Prostate gland (tissue), 2 donors: ENCODE measurements around the gene SGK2.
"Not testable (repeated sequence)": the region's sequence is repeated elsewhere in the genome, so short reads cannot be mapped to it uniquely, and the experiment has no call there.

ENCODE experiments used
- CTCF ChIP-seq, 4 experiments: fragments of 200-600 bp in 2 of 4; fragments of 450-650 bp in 2 of 4; sonication (generic) in 2 of 4; IDR thresholded peaks; 1 replicate in 3 of 4; 2 replicates in 1 of 4; pipeline ENCODE4 v1.5.1; 2016 to 2019; ENCODE audit warnings: antibody characterized with exemption in 4 of 4, mild to moderate bottlenecking in 2 of 4, moderate library complexity in 2 of 4
- POLR2A ChIP-seq: fragments of 450-650 bp; IDR thresholded peaks from one replicate; pipeline ENCODE4 v1.6.1; 2016; ENCODE audit warnings: antibody characterized with exemption, mild to moderate bottlenecking

GRCh38 chr20:43588526-43588925 is 29.7 kb downstream of the SGK2 start:
- not testable (repeated sequence) for TF ChIP-seq CTCF (IDR thresholded peaks at IDR 0.05); POLR2A
